ENCODE measurements around the gene DLEC1.

DLEC1 gene

DNA sequence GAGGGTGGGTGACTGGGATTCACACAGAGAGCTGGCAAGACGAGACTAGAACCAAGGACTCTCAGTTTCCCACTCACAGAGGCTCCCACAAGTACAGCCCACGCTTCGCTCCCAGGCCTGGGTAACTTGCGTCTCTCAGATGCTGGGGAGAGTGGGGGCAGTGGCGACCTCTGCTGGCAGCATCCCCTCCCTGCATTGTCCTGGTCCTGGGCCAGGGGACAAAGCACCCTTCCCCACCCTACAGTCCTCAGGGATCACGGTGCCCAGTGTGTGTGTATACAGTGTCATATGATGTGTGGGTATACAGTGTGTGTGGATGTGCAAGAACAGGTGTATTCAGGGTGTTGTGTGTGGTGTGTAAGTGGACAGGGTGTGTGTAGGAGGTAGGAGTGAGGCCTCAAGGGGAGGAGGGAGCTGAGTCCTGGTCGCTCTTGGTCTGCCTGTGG is 35.6 kb upstream of the DLEC1 start:
- no peak overlapping the region for H3K4me2 ChIP-seq (ENCODE audit: low read length)
- H3K27me3 ChIP-seq (ENCODE audit: control insufficient read depth, insufficient read depth, low read length) = no peaks in the 10 kb centered on the region
- H3K4me1 ChIP-seq = peaks cover 5% of the 10 kb centered on the region
- H3K4me3 ChIP-seq (ENCODE audit: low read depth, low read length) = no peak overlapping the region
- TF ChIP-seq, protein P1, sequence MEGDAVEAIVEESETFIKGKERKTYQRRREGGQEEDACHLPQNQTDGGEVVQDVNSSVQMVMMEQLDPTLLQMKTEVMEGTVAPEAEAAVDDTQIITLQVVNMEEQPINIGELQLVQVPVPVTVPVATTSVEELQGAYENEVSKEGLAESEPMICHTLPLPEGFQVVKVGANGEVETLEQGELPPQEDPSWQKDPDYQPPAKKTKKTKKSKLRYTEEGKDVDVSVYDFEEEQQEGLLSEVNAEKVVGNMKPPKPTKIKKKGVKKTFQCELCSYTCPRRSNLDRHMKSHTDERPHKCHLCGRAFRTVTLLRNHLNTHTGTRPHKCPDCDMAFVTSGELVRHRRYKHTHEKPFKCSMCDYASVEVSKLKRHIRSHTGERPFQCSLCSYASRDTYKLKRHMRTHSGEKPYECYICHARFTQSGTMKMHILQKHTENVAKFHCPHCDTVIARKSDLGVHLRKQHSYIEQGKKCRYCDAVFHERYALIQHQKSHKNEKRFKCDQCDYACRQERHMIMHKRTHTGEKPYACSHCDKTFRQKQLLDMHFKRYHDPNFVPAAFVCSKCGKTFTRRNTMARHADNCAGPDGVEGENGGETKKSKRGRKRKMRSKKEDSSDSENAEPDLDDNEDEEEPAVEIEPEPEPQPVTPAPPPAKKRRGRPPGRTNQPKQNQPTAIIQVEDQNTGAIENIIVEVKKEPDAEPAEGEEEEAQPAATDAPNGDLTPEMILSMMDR (IDR thresholded peaks at IDR 0.05) = peak; percentile 52
- H3K36me3 ChIP-seq (ENCODE audit: control insufficient read depth, insufficient read depth, low read length) = no peaks in the 10 kb centered on the region
- no peaks in the 10 kb centered on the region for H3K79me2 ChIP-seq
- no peaks in the 10 kb centered on the region for H3K9me3 ChIP-seq (ENCODE audit: control insufficient read depth, low read length)
- no peak overlapping the region for H3K9ac ChIP-seq
- no peak overlapping the region for H3K27ac ChIP-seq
- H2AFZ ChIP-seq = no peak overlapping the region

DNA sequence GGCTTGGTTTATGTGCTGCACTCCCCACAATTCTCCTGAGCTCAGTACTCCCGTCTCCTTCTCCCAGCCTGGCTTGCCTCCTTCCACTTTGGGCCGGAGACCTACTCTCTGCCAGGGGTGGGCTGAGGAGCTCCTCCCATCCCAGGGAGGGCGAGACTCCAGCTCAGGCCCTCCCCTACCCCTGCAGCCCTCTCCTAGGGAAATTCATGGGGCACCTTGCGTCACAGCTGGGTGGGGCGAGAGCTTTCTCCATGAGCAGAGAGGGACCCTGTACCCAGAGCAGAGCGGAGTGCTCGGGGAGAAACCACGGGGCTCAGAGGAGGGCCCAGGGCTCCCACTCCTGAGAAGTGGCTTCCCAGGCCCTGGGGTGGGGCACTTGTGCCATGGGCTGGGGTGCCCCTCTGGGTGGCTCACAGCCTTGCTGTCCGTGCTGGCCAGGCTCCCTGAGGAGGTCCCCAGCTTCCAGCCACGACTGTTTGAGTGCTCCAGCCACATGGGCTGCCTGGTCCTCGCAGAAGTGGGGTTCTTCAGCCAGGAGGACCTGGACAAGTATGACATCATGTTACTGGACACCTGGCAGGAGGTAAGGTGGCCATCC is 35.1 kb upstream of the DLEC1 start:
- H3K9ac ChIP-seq = no peak overlapping the region

DNA sequence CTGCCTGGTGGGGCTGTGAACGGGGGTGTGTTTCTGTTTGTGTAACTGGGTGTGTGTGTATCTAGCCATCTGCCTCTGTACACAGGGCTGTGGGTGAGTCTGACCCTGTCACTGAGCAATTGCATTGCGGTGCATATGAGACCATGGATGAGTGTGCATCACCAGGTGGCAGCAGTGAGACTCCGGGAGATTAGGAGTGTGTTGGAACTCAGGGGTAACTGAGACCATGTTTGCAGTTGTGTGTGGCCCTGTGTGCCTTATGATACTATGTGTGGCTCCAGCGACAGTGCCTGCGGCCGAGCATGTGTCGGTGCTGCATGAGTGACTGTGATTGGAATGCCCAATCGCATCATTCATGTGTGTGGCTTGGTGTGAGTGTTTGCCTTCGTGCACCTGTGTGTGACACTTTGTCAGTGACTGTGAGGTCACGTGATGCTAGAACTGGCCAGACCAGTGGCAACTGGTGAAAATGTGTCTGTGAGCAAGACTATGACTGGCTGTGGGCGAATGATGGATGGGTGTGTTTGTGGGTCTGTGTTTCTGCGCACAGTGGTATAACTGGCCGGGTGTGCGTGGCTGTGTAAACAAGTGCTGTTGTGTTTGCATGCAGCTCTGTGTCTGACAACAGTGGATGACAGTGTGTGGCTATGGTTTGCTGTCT is 34.5 kb upstream of the DLEC1 start:
- Histone ChIP-seq H3K79me2 (no peaks in the 10 kb centered on the region), H3K9me3 (ENCODE audit: control insufficient read depth, low read length) (no peaks in the 10 kb centered on the region), H3K4me3 (ENCODE audit: low read depth, low read length) (no peak overlapping the region), H2AFZ (no peak overlapping the region), H3K27me3 (ENCODE audit: control insufficient read depth, insufficient read depth, low read length) (no peaks in the 10 kb centered on the region), H3K4me1 (peaks cover 5% of the 10 kb centered on the region), H3K27ac (no peak overlapping the region), H3K4me2 (ENCODE audit: low read length) (no peak overlapping the region), H3K9ac (no peak overlapping the region), H3K36me3 (ENCODE audit: control insufficient read depth, insufficient read depth, low read length) (no peaks in the 10 kb centered on the region)
- TF ChIP-seq, protein P1 (IDR thresholded peaks at IDR 0.05) = peak; percentile 79

More for the DNA sequence above, 35.1 kb upstream of the DLEC1 start:
- H3K79me2 ChIP-seq = no peaks in the 10 kb centered on the region
- peaks cover 5% of the 10 kb centered on the region for H3K4me1 ChIP-seq
- H3K27me3 ChIP-seq (ENCODE audit: control insufficient read depth, insufficient read depth, low read length) = no peaks in the 10 kb centered on the region
- no peak overlapping the region for H2AFZ ChIP-seq
- H3K36me3 ChIP-seq (ENCODE audit: control insufficient read depth, insufficient read depth, low read length) = no peaks in the 10 kb centered on the region
- no peak overlapping the region for H3K4me2 ChIP-seq (ENCODE audit: low read length)
- H3K9me3 ChIP-seq (ENCODE audit: control insufficient read depth, low read length) = no peaks in the 10 kb centered on the region
- TF ChIP-seq, protein P1 (IDR thresholded peaks at IDR 0.05) = no peak
- H3K27ac ChIP-seq = no peak overlapping the region
- H3K4me3 ChIP-seq (ENCODE audit: low read depth, low read length) = no peak overlapping the region

DNA sequence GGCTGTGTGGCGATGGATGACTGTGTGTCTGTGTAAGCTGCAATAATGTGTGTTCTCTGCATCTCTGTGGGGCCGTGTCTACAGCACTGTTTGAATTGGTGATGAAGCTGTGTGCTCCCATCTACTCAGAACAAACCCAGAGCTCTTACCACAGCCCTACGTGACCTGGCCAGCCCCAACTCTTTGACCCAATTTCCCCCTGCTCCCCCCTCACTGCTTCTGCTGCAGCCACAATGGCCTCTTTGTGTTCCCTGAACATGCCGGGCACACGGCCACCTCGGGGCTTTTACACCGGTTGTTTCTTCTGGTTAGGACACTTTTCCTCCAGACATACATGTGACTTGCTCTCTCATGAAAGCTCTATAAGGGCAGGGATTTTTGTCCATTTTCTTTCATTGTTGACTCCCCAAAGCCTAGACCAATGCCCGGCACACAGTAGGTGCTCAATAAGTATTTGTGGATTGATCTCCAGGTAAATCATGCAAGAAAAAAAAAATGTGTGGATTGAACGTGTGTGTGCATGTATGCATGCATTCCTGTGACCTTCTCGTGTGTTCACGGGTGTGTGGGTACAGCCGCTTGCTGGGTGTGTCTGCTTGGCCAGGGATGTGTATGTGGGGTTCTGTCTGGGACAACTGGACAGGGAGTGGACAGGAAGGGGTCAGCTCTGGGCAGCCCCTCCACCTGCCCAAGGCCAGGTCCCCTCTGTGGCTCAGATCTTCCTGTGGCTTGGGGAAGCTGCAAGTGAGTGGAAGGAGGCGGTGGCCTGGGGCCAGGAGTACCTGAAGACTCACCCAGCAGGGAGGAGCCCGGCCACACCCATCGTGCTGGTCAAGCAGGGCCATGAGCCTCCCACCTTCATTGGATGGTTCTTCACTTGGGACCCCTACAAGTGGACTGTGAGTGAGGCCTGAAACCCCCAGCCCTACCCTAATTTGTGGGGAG is 33.7 kb upstream of the DLEC1 start:
- peaks cover 5% of the 10 kb centered on the region for H3K4me1 ChIP-seq
- no peak overlapping the region for H3K27ac ChIP-seq
- no peak overlapping the region for H3K4me3 ChIP-seq (ENCODE audit: low read depth, low read length)
- H3K27me3 ChIP-seq (ENCODE audit: control insufficient read depth, insufficient read depth, low read length) = no peaks in the 10 kb centered on the region
- no peak overlapping the region for H2AFZ ChIP-seq
- TF ChIP-seq, protein P1 (IDR thresholded peaks at IDR 0.05) = no peak
- H3K79me2 ChIP-seq = no peaks in the 10 kb centered on the region
- no peaks in the 10 kb centered on the region for H3K36me3 ChIP-seq (ENCODE audit: control insufficient read depth, insufficient read depth, low read length)
- H3K9ac ChIP-seq = no peak overlapping the region
- no peaks in the 10 kb centered on the region for H3K9me3 ChIP-seq (ENCODE audit: control insufficient read depth, low read length)
- no peak overlapping the region for H3K4me2 ChIP-seq (ENCODE audit: low read length)
